Measurements from ENCODE around the gene AKT3.

DNA sequence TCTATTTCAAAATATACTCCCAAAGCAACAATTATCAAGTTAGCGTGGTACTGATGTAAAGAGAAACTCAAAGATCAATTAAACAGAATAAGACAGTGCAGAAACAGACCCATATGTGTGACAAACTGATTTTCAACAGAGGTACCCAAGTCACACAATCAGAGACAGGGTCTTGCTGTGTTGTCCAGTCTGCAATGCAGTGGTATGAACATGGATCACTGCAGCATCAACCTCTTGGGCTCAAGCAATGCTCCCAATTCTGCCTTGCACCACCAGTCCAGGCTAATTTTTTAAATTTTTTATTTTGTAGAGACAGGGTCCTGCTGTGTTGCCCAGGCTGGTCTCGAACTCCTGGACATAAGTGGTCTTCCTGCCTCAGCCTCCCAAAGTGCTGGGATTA is 255.6 kb downstream of the AKT3 start:
- TF ChIP-seq, protein P1, sequence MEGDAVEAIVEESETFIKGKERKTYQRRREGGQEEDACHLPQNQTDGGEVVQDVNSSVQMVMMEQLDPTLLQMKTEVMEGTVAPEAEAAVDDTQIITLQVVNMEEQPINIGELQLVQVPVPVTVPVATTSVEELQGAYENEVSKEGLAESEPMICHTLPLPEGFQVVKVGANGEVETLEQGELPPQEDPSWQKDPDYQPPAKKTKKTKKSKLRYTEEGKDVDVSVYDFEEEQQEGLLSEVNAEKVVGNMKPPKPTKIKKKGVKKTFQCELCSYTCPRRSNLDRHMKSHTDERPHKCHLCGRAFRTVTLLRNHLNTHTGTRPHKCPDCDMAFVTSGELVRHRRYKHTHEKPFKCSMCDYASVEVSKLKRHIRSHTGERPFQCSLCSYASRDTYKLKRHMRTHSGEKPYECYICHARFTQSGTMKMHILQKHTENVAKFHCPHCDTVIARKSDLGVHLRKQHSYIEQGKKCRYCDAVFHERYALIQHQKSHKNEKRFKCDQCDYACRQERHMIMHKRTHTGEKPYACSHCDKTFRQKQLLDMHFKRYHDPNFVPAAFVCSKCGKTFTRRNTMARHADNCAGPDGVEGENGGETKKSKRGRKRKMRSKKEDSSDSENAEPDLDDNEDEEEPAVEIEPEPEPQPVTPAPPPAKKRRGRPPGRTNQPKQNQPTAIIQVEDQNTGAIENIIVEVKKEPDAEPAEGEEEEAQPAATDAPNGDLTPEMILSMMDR (IDR thresholded peaks at IDR 0.05; ENCODE audit: low read length), result no peak
- TF ChIP-seq EZH2 (optimal IDR thresholded peaks at IDR 0.05; ENCODE audit: low read depth, low read length), result no peak

All from MM.1S (cell line).